ENCODE data around the gene KIF26A.

KIF26A gene

GRCh38 chr14:104101086-104101621 lies 37.2 kb upstream of the KIF26A start:
- no peak for DNase-seq (ENCODE audit: low spot score)

GRCh38 chr14:104101651-104102281 lies 36.6 kb upstream of the KIF26A start:
- no peak for DNase-seq (ENCODE audit: low spot score)

DNA sequence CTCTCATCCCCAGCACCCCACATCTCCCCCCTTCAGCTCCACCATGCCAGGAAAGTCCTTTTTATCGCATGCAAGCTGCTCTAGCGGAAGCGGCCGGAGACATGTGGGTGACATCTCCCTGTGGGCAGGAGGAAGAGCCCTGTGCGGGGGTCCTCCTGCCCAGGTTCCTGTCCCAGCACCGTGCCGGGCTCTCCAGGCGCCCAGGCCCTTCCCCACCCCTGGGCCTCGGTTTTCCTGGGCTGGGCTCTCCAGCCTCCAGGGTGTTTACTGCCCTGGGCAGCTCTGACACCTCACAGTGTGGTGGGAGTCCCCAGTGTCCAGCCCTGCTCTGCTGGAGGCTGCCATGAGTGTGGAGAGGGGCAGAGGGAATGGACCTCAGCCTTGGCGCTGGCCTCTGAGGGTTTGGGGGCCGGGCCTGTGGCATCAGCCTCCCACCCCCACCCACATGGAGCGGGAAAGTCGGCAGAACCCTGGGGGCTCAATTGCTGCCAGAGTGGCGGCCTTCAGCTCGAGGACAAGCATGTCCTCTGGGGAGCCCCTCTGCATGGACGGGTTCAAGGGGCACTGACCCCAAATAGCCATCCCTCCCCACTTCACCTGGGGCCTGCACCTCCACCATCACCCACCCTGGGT lies 36.0 kb upstream of the KIF26A start:
- DNase-seq (ENCODE audit: low spot score), result no peak

DNA sequence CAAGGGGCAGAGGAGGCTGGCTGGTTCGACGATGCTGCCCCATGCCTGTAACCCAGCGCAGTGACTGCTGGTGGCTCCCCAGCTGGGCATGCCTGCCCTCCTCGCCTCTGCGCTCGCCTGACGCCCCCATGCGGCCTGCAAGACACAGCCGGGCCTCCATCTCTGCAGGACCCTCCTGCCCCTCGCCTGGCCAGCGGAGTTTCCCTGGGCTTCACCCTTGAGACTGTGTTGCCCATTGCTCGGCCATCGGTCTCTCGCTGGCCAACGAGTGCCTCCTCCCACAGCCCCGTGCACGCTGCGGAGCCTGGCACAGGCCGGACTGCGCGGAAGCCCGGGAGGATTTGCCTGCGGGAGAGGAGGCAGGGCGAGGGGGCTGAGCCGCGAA lies 35.3 kb upstream of the KIF26A start:
- DNase-seq (ENCODE audit: low spot score), result no peak

DNA sequence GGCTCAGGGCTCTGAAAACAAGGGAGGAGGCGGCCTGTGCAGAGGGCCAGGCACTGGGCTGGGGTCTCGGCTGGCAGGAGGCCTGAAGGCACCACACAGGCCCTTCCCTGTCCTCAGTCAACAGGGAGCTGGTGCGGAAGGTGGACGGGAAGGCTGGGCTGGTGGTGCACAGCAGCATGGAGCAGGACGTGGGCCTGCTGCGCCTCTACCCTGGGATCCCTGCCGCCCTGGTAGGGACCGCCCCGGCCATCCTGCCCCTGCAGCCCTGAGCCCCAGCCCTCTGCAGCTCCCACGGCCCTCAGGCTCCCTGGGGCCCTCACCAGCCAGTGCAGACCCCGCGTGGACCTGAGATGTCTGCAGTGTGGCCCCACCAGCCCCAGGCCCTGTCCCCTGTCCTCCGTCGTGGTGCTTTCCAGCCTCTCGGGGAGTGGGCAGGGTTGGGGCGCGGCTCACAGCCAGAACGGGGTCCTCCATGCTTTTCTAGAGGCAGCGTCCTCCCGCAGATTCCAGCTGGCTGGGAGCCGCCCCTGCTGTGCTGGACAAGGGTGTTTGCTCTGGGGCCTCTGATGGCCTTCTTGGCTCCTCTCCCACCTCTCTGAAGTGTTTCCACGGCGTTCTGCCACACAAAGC lies 34.8 kb upstream of the KIF26A start:
- DNase-seq (ENCODE audit: low spot score), result no peak

DNA sequence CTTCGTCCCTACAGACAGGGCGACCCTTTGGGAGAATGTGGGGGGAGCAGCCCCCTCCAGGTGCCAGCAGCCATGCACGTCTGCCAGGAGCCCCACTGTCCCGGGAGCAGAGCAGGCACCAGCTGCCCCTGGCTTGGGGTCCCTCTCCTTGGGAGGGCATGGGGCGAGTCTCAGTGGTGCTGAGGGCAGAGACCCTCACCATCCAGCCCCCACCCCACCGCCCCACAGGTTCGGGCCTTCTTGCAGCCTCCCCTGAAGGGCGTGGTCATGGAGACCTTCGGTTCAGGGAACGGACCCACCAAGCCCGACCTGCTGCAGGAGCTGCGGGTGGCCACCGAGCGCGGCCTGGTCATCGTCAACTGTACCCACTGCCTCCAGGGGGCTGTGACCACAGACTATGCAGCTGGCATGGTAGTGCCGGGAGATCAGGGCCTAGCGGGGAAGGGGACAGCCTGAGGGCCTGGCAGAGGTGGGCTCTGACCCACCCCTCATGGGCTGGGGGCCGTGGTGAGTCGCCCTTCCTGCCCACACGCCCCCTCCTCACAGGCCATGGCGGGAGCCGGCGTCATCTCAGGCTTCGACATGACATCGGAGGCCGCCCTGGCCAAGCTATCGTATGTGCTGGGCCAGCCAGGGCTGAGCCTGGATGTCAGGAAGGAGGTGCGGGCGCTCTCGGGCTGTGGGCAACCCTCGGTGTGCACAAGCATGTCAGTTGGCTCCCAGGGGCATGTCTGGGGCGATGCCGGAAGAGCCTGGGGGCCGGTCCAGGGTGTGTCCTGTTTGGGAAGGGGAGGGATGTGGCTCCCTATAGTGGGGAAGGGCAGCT lies 34.1 kb upstream of the KIF26A start:
- no peak for DNase-seq (ENCODE audit: low spot score)

GRCh38 chr14:104105071-104105821 lies 33.1 kb upstream of the KIF26A start:
- DNase-seq (ENCODE audit: low spot score), result no peak

- no peak for DNase-seq (ENCODE audit: low spot score)
Observed at GRCh38 chr14:104105822-104106470, 32.4 kb upstream of the KIF26A start.

DNA sequence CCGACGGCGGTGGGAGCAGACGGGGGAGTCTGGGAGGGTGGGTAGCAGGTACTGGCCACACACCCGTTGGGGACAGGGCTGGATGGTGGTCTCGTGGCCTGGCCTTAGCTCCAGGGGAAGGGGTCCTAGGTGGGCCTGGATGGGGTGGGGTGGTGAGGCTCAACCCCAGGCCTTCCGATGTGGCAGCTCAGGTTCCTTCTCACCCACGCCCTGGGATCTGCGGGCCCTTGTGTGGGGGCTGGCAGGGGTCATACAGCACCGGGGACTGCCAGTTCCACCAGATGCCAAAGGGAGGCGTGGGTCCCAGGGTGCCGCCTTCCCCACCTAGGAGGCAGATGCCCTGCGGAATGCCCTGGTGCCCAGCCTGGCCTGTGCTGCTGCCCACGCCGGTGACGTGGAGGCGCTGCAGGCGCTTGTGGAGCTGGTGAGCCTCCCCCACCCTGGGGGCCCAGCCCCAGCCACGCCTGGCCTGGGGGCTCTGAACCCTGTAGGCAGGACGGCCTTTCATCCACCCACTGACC lies 31.9 kb upstream of the KIF26A start:
- DNase-seq (ENCODE audit: low spot score), result no peak

DNA sequence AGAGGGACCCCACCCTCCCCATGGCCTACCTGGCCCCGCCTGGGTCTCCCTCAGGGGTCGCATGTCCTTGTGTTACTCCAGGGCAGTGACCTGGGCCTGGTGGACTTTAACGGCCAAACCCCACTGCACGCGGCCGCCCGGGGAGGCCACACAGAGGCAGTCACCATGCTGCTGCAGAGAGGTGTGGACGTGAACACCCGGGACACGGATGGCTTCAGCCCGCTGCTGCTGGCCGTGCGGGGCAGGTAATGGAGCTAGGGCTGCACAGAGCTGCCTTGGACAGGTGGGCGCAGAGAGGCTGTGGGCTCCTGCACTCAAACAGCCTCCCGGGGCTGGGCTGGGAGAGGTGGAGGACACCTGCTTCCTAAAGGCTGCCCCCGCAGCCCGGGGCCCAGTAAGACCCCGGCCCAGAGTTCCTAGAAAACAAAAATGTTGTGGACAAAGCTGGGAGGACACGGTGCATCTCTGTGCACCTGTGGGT lies 31.2 kb upstream of the KIF26A start:
- no peak for DNase-seq (ENCODE audit: low spot score)

- no peak for DNase-seq (ENCODE audit: low spot score)
Observed at GRCh38 chr14:104107611-104108569, 30.5 kb upstream of the KIF26A start.

DNA sequence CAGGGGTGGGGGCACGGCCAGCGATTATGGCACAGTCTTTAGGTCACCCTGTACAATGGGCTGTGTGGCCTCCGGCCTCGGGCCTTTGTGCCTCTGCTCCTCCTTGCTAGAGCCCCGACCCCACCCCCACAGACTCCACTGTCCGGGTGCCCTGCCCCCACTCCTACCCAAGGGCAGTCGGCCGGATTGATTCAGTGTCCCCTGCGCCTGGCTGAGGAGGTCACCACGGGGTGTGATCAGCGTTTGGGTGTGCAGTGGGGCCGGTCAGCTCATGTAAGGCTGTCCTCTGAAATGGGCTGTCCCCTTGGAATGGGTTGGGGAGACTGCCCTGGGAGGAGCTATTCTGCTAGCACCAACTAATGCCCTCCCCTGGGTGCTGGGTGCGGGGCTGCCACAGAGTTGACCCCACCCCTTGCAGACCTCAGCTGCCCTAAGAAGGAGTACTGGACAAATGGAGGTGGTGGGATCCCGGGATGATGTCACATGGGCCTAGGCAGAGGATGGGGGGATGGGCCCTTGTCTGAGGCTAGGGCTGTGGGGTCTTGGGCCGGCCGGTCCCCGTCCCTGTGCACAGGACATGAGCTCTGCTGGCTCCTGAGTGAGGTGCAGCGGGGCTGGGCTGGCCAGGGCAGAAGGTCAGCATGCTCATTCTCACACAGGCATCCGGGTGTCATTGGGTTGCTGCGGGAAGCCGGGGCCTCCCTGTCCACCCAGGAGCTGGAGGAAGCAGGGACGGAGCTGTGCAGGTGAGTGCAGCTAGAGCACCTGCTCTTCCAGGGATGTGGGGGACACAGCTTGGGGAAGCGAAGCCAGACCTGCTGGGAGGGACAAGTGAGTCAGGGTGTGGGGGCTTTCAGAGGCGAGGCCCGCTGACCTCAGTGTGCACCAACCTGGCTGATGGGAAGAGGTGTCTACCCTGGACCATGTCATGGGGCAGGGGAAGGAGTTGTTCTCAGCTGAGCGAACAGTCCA lies 29.5 kb upstream of the KIF26A start:
- no peak for DNase-seq (ENCODE audit: low spot score)

GRCh38 chr14:104109731-104110361 lies 28.5 kb upstream of the KIF26A start:
- no peak for DNase-seq (ENCODE audit: low spot score)

GRCh38 chr14:104110491-104111209 lies 27.7 kb upstream of the KIF26A start:
- DNase-seq (ENCODE audit: low spot score), result no peak

- DNase-seq (ENCODE audit: low spot score), result no peak
Observed at GRCh38 chr14:104111301-104112112, 26.9 kb upstream of the KIF26A start.

GRCh38 chr14:104112113-104112505 lies 26.3 kb upstream of the KIF26A start:
- DNase-seq (ENCODE audit: low spot score), result no peak

Data from SK-N-DZ (cell line).